RWPE2 (cell line): ENCODE measurements around the gene FLYWCH2.

Experiments used
- ATAC-seq: fragments of 200-7000 bp; cut with Tn5 transposase; 3 replicates; pipeline ENCODE4 v1.9.1; 2021; ENCODE audit warnings: low read depth
- DNase-seq: peaks from one replicate; pipeline ENCODE4 v3.0.0-alpha.2; 2020; ENCODE audit warnings: low spot score
- H3K27ac ChIP-seq: fragments of 450-650 bp; 2 replicates; pipeline ENCODE4 v1.5.1; 2017; ENCODE audit warnings: mild to moderate bottlenecking; ENCODE audit not compliant: poor library complexity, severe bottlenecking
- H3K27me3 ChIP-seq: fragments of 250-450 bp; sonication (Bioruptor Pico); 2 replicates; pipeline ENCODE4 v1.5.1; 2021; ENCODE audit warnings: mild to moderate bottlenecking, moderate library complexity; ENCODE audit not compliant: insufficient read depth, poor library complexity, severe bottlenecking
- H3K36me3 ChIP-seq: fragments of 250-450 bp; sonication (Bioruptor Pico); 2 replicates; pipeline ENCODE4 v1.5.1; 2020; ENCODE audit warnings: low read depth, mild to moderate bottlenecking, moderate library complexity
- H3K4me1 ChIP-seq: fragments of 250-450 bp; sonication (Bioruptor Pico); 2 replicates; pipeline ENCODE4 v1.5.1; 2021; ENCODE audit warnings: mild to moderate bottlenecking, moderate library complexity; ENCODE audit not compliant: insufficient read depth, poor library complexity, severe bottlenecking
- H3K4me3 ChIP-seq: fragments of 250-450 bp; sonication (Bioruptor Pico); 2 replicates; pipeline ENCODE4 v1.5.1; 2021; ENCODE audit warnings: mild to moderate bottlenecking, moderate library complexity; ENCODE audit not compliant: severe bottlenecking
- H3K9me3 ChIP-seq: fragments of 250-450 bp; sonication (Bioruptor Pico); 2 replicates; pipeline ENCODE4 v1.5.1; 2021; ENCODE audit warnings: mild to moderate bottlenecking, moderate library complexity; ENCODE audit not compliant: severe bottlenecking
- CTCF ChIP-seq: fragments of 450-650 bp; IDR thresholded peaks from one replicate; pipeline ENCODE4 v1.5.1; 2017; ENCODE audit warnings: mild to moderate bottlenecking, moderate library complexity; ENCODE audit not compliant: poor library complexity, severe bottlenecking

Gene FLYWCH2

GRCh38 chr16:2881783-2882649 lies 999 bp upstream of the FLYWCH2 start:
- no peaks in the 10 kb centered on the region for H3K27me3 ChIP-seq
- no peaks in the 10 kb centered on the region for H3K4me1 ChIP-seq
- peak; percentile 6; the same call in 2 of the 3 replicates for ATAC-seq
- no peaks in the 10 kb centered on the region for H3K9me3 ChIP-seq
- peak overlapping the region; percentile 38 for H3K27ac ChIP-seq
- peak overlapping the region; percentile 69 for H3K4me3 ChIP-seq
- TF ChIP-seq CTCF, result no peak
- no peak for DNase-seq
- H3K36me3 ChIP-seq, result no peaks in the 10 kb centered on the region; the same call in 1 of the 2 replicates

- ATAC-seq, result peak; percentile 6; the same call in 1 of the 3 replicates
- DNase-seq, result no peak
- TF ChIP-seq CTCF, result no peak
- Histone ChIP-seq H3K27me3 (no peaks in the 10 kb centered on the region), H3K36me3 (no peaks in the 10 kb centered on the region; the same call in 1 of the 2 replicates), H3K27ac (peak overlapping the region; percentile 38), H3K9me3 (no peaks in the 10 kb centered on the region), H3K4me1 (no peaks in the 10 kb centered on the region), H3K4me3 (peak overlapping the region; percentile 69)
Observed at GRCh38 chr16:2883458-2883908, 468 bp downstream of the FLYWCH2 start.

GRCh38 chr16:2884041-2884451 lies 1.0 kb downstream of the FLYWCH2 start:
- DNase-seq, result no peak
- H3K4me3 ChIP-seq, result peak overlapping the region; percentile 69
- no peaks in the 10 kb centered on the region for H3K9me3 ChIP-seq
- H3K27me3 ChIP-seq, result no peaks in the 10 kb centered on the region
- no peaks in the 10 kb centered on the region; the same call in 1 of the 2 replicates for H3K36me3 ChIP-seq
- no peak for TF ChIP-seq CTCF
- ATAC-seq, result no peak
- H3K27ac ChIP-seq, result peak overlapping the region; percentile 38
- no peaks in the 10 kb centered on the region for H3K4me1 ChIP-seq

GRCh38 chr16:2894231-2894630 lies 11.2 kb downstream of the FLYWCH2 start:
- Histone ChIP-seq H3K4me3 (no peak overlapping the region), H3K36me3 (0 out of 2 replicates have a peak, but pooled peaks cover 3% of the 10 kb centered on the region), H3K4me1 (peaks cover 3% of the 10 kb centered on the region), H3K9me3 (no peaks in the 10 kb centered on the region), H3K27me3 (no peaks in the 10 kb centered on the region), H3K27ac (no peak overlapping the region)
- no peak for ATAC-seq
- DNase-seq, result no peak
- TF ChIP-seq CTCF, result no peak

- no peak overlapping the region for H3K4me3 ChIP-seq
- H3K36me3 ChIP-seq, result 0 out of 2 replicates have a peak, but pooled peaks cover 3% of the 10 kb centered on the region
- DNase-seq (no peak), ATAC-seq (peak; percentile 72)
- H3K9me3 ChIP-seq, result no peaks in the 10 kb centered on the region
- no peaks in the 10 kb centered on the region for H3K4me1 ChIP-seq
- H3K27me3 ChIP-seq, result no peaks in the 10 kb centered on the region
- no peak overlapping the region for H3K27ac ChIP-seq
- no peak for TF ChIP-seq CTCF
Observed at GRCh38 chr16:2895813-2896212, 12.8 kb downstream of the FLYWCH2 start.
